Cardiac fibroblast (primary cell): ENCODE measurements around the gene TRIM43.
A peak's percentile ranks its signal among the peaks of the same experiment; 100 is the strongest.
"Not testable (repeated sequence)": the region's sequence is repeated elsewhere in the genome, so short reads cannot be mapped to it uniquely, and the experiment has no call there.

ENCODE experiments used
- DNase-seq, 2 donors: peaks; one replicate each; pipeline versions ENCODE4 v3.0.0 to v3.0.0-alpha.2; 2010; ENCODE audit warnings: low read depth in 2 of 2
- H3K4me3 ChIP-seq, 2 donors: replicated peaks in 1 of 2; 1 replicate in 1 of 2; 2 replicates in 1 of 2; pipeline ENCODE4 v1.5.1; 2011; ENCODE audit warnings: low read depth in 2 of 2, low read length in 2 of 2, mild to moderate bottlenecking in 2 of 2, moderate library complexity in 1 of 2
- TF ChIP-seq, protein P1 (sequence below): IDR thresholded peaks from one replicate; pipeline ENCODE4 v1.5.1; 2011; ENCODE audit warnings: low read depth, mild to moderate bottlenecking, low read length, inconsistent platforms

The TRIM43 gene

DNA sequence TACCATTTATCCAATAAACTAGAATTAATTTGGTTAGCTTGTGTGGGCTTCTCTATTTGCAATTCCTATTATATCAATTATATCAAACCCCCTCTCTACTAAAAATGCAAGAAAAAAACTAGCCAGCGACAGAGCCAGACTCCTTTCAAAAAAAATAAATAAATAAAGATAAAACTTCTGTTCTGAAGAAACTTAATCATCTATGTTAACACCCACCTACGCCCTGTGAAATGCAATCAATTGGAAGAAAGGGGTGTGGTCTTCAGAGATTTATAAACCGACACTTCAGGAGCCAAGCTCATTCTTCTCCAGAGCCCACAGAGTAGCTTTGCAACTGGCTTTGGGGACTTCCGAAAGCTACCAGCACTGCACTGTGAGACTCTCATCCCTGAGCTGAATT, at the start of gene TRIM43:
Gene TRIM43, plus strand, starts transcription at position 301 of the 400 bp plus-strand sequence. CDS start 2,023 bp downstream, outside the sequence.
- H3K4me3 ChIP-seq, DNase-seq: not testable (repeated sequence)

DNA sequence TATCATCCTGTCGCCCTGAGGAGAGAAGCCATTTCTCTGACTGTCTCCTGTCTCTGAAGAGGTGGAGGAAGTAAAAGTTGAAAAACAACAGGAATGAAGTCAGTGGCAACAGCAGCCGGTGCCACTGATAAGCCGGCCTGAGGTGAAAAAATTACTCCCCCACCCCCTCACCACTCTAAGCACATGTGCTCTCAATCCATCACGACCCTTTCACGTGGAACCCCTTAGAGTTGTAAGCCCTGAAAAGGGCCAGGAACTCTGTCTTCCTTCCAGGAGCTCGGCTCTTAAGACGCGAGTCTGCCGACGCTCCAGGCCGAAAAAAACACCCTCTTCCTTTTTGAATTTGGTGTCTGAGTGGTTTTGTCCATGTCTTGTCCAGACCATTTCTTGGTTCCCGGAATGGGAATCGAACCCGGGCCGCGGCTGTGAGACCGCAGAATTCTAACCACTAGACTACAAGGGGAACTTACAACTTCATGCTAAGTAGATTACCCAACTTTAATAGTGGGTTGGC, 40.7 kb upstream of the TRIM43 start:
- TF ChIP-seq, protein P1, sequence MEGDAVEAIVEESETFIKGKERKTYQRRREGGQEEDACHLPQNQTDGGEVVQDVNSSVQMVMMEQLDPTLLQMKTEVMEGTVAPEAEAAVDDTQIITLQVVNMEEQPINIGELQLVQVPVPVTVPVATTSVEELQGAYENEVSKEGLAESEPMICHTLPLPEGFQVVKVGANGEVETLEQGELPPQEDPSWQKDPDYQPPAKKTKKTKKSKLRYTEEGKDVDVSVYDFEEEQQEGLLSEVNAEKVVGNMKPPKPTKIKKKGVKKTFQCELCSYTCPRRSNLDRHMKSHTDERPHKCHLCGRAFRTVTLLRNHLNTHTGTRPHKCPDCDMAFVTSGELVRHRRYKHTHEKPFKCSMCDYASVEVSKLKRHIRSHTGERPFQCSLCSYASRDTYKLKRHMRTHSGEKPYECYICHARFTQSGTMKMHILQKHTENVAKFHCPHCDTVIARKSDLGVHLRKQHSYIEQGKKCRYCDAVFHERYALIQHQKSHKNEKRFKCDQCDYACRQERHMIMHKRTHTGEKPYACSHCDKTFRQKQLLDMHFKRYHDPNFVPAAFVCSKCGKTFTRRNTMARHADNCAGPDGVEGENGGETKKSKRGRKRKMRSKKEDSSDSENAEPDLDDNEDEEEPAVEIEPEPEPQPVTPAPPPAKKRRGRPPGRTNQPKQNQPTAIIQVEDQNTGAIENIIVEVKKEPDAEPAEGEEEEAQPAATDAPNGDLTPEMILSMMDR: no peak
- no peak overlapping the region for H3K4me3 ChIP-seq
- DNase-seq: no peak

DNA sequence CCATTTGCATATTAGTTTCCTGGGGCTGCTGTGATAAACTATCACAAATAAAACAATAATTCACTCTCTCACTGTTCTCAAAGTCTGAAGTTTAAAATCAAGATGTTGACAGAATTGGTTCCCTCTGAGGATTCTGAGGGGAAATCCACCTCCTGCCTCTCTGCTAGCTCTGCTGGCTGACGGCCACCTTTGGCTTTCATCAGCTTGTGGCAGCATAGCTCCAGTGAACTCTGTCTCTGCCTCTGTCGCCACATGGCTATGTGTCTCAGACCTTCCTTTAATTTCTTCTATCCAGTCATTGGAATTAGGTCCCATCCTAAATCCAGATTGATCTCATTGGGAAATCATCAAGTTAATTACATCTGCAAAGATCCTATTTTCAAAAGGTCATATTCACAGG, 38.9 kb upstream of the TRIM43 start:
- TF ChIP-seq, protein P1: no peak
- DNase-seq: peak in 1 of 2 donors; percentile 9
- H3K4me3 ChIP-seq: no peak overlapping the region

DNA sequence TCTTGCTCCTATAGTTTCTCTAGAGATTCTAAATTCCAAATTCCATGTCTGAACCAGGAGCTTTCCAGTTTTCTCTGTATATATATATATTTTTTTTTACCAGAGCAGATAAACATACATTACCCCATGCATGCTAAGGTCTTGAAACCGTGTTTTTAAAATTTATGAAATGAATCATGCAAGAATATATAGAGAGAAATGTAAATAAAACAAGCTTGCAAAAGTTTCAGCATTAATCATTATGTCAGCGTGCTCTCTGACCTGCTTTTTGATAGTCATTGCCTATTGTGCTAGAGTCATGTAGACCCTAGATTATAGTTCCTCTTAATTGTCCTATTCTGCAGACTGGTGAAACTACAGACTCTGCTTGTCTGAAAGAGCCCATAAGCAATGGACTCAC, 22.6 kb upstream of the TRIM43 start:
- no peak for DNase-seq
- no peak overlapping the region for H3K4me3 ChIP-seq
- TF ChIP-seq, protein P1: no peak

DNA sequence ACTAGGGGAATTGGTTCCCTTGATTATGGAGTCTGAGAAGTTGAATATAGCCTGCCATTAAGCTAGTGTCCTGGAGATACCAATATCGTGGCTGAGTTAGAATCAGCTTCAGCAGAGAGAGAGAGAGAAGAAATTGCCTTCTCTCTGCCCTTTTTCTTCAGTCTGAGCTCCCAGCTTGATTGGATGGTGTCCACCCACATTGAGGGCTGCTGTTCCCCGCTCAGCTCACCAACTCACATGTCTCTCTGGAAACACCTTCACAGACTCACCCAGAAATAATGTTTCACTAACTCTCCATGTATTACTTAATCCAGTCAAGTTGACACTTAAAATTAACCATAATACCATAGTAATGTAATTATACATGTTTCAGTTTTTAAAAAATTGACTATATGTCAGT, 17.9 kb upstream of the TRIM43 start:
- TF ChIP-seq, protein P1: no peak
- no peak overlapping the region for H3K4me3 ChIP-seq
- DNase-seq: no peak

DNA sequence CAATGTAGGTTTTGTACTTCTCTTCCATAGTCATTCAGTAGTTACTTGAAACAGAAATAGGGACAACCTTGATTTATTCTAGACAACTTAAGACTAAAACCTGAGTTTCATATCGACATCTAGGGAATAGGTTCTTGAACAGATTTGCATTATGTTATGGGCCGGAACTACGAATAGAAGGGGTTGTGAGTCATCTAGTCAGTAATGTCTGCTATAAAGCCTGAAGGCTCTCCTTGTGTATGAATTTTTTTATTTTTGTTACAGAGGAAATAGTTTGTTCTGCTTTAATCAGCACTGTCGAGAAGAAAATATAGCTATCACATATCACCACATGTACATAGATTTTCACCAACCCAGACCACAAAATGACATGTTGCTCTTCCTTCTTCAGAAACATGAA, 17.3 kb upstream of the TRIM43 start:
- H3K4me3 ChIP-seq: no peak overlapping the region
- DNase-seq: no peak
- TF ChIP-seq, protein P1: no peak

DNA sequence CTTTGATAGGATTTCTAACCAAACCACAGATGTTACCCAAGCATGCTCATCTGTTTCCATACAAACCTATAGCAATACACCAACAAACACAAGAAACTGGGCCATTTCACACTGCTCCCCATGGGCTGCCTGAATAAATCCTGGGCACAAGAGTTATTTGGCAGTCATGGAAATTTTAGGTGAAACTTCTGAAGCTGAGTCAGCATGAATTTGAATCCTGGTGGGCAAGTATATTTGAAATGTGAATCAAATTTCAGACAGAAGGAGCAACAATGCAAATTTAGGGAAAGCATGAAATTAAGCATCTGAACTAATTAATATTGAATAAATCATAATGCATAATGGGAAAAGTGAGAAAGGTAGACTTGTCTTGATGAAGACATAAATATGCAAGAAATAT, 15.9 kb upstream of the TRIM43 start:
- DNase-seq: no peak
- TF ChIP-seq, protein P1: no peak
- no peak overlapping the region for H3K4me3 ChIP-seq
